Stimulated activated CD4-positive, alpha-beta T cell treated with anti-CD3 and anti-CD28 coated beads, TNF-alpha, amount 100 ng/mL, for 4 hours (primary cell): ENCODE data around the gene TOX2.

Source experiments
- DNase-seq, 3 experiments: peaks; one replicate each; pipeline ENCODE4 v3.0.0-alpha.2; 2020; ENCODE audit warnings: low read depth in 3 of 3

The TOX2 gene

DNA sequence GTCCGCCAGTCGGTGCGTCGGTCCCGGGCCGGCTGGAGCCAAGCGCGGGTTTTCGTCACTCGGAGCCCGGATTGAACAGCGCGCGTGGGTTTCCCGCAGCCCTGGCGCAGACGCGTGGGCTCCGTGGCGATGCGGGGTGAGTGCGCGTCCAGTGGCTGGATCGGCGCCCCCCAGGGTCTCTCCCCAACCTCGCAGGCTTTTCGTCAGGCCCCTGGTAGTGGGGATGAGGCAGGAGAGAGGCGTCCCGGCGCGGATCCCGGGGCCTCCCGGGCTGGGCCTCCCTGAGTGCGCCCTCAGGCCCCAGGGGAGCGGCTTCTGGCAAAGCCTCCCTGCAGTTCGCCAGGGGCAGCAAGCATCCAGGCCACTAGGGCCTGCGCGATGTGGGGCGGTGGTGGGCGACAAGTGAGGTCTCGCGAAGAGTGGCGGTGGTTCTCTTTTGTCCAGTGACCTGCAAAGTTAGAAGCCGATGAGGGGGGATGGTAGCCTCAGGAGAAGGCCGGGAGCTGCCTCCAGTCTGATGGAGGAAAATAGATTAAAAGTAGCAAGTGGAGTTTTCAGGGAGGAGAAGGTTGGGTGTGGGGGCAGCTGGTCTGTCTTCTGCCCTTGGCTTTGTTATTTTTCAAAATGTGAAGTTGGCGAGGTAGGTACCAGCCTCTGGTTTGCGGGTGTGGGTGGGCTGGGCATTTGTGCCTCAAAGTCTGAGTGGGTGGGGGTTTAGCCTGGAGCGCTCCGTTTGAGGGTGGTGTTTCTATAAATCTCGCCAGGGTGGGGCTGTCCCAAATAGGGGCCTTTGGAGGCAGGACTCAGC lies 1.6 kb downstream of the TOX2 start:
- DNase-seq, result no peak

DNA sequence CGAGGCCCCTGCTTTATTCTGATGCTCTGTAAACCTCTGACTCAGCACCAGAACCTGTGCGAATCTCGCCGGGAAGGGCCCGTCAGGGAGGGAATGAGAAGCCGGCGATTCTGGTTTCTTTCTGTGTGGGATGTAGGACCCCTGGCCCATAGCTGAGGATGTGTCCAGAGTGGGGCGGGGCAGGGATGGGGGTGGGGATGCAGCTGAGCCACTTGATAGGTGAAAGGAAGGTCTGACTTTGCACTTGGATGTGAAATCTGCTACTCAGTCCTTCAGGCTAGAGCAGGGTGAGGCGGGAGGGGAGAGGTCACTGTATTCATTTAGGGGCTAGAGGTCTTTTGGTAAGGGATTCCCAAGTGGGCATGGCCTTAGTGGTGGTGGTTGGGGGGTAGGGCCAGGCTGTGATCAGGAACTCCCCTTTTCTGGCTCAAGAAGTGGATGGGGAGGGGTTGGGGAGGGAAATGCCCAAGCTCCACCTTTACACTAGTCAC lies 2.3 kb downstream of the TOX2 start:
- no peak for DNase-seq

DNA sequence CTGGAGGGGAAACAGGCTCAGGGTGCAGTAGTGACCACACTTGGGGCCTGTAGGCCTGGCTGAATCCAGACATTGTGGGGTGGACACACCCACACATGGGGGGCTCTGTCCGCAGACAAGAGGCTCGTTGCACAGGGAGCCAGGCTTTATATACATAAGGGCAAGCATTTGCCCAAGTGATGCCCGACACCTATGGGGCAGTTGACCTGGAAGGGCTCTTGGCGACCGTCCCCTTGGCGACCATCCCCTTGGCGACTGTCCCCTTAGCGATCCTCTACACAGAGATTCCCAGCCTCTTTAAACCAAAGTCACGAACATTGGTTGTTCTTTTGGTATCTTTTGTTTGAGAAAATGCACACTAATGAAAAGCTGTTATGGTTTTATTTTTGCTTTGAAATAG lies 2.7 kb downstream of the TOX2 start:
- no peak for DNase-seq

DNA sequence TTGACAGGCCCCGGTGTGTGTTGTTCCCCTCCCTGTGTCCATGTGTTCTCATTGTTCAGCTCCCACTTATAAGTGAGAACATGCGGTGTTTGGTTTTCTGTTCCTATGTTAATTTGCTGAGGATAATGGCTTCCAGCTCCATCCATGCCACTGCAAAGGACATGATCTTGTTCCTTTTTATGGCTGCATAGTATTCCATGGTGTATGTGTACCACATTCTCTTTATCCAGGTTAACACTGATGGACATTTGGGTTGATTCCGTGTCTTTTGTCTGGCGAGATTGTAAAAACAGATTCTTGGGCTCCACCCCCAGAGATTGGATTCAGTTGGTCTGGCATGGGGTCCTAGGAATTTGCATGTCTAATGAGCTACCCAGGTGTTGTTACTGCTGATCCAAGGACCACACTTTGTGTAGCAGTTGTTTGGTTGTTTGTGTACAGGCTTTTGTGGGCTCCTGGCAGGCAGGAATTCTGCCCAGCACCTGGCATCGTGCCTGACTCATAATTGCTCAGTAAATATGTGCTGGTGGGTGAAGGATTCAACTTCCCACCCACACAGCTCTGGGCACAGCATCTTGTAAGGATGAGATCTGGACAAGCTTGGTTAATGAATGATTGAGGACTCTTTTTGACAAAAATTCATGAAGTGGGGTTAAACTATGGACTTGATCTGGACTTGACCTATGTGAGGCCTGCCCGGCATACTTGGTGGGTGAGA lies 5.2 kb downstream of the TOX2 start:
- DNase-seq, result no peak

DNA sequence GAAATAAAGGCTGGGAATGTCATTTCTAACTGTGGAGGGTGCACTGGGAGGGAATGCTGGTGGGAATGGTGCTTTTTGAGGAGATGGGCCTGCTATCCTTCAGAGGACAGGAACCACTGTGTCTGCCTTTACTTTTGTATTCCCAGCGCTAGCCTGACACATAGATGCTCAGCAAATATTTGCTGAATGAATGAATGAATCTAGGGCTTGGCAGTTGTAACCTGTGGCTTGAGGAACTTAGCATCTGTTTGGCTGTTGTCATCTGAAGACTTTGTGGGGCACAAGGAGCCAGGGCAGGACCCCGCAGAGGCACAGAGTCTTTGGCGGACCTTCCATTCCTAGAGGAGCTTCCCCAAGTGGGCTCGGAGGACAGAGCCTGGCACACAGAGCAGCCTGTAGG lies 6.1 kb downstream of the TOX2 start:
- no peak for DNase-seq

DNA sequence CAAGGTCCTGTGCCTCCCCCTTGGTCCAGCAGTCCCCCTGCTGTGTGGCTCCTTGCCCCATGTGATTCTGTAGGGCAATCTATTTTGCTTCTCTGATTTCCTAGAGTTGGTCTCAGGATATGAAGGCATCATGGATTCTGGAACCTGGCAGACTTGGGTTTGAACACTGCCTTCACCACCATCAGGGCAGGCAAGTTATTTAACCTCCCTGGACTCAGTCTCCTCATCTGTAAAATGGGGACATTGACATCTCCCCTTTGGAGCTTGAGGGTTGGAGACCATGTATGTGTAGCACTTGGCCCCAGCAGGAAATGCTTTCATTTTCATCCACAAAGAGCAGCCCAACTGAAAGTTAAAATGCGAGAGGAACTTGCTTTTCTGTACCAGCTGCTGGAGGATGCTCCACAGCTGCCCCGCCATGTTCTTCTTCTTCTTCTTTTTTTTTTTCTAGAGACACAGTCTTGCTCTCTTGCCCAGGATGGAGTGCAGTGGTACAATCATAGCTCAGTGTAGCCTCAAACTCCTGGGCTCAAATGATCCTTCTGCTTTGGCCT lies 6.7 kb downstream of the TOX2 start:
- no peak for DNase-seq

DNA sequence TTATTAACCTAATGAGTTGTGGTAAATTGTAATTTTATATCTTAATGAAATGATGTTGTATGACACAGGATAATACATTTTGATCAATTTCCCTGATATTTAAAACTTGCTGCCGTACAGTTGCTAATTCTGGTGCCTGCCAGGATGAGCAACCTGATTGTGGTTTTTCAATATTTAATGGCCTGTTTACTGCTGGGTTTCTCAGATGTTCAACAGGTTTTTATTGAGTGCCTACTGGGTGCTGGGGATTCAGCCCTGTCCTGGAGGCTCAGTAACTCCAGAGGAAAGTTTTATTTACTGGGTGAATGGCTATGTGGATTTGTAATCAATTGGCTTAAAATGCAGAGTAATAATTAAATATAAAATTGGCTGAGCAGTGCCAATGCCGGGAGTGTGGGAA lies 8.0 kb downstream of the TOX2 start:
- no peak for DNase-seq

DNA sequence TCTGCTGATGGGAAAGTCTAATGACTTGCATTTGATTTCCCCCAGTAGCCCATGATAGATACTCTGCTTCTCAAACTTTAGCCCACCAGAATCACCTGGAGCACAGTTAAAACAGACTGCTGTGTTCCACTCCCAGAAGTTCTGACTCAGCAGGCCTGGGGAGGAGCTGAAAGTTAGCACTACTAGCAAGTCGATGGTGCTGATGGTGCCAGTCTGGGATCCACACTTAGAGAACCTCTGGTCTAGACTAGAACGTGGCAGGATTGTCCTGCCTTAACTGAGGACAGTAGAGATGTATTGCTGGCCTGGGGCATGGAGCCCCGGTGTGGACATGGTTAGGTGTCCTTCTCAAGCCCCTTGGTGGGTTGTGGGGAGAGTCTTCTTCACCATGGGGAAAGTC lies 8.7 kb downstream of the TOX2 start:
- no peak for DNase-seq

DNA sequence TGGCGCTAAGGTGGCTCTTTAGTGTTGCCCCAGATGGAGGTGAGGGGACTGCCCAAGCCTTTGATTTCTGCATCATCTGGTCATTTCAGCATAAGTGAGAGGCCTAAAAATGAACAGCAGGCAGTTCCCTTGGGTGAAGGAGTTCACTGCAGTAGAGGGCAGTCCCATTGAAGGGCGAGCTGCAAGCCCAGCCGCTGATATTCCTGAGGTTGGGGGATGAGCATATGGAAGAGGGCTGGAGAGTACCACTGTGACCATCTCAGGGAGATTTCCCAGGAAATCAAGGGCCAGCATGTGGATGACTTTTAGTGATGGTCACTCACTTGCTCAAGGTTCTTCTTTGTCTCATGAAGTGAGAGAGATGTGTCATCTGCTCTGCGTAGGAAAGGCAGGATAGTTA lies 9.3 kb downstream of the TOX2 start:
- DNase-seq, result no peak

DNA sequence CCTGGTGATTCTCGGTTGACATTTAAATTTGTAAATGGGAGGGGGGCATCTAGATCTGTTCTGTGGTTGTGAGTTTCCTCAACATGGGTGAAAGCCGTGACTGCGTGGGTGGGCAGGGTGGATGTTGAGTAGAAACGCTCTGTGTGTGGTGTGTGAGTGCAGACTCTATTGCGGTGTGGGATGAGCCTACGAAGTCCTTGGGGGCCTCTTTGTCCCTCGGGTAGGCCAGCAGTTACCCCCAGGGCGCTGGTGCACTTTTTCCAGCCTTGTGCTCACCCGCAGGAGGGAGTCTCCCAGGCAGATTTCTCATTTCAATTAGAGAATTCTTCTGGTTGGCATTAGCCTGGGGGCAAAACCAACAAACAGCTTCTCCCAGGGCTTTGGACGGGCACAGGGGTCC lies 10.6 kb downstream of the TOX2 start:
- peak in 2 of 3 experiments; percentile 63 to 67 for DNase-seq

DNA sequence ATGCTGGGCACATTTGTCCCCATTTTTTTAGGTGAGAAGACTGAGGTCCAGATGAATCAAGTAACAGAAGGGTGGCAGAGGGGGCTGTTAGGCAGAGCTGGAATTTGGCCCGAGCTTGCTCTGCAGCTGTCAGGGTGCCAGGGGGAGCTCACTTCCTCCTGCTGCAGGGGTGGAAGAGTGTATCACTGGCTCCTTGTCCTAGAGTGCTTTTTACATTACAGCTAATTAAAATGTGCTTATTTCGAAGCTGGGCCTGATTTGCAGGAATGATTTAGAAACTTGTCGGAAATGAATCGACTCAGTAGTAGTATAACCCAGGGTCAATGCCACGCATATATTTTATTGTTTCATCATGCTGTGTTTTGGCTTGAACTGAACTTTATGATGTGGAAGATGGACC lies 11.1 kb downstream of the TOX2 start:
- DNase-seq, result no peak

DNA sequence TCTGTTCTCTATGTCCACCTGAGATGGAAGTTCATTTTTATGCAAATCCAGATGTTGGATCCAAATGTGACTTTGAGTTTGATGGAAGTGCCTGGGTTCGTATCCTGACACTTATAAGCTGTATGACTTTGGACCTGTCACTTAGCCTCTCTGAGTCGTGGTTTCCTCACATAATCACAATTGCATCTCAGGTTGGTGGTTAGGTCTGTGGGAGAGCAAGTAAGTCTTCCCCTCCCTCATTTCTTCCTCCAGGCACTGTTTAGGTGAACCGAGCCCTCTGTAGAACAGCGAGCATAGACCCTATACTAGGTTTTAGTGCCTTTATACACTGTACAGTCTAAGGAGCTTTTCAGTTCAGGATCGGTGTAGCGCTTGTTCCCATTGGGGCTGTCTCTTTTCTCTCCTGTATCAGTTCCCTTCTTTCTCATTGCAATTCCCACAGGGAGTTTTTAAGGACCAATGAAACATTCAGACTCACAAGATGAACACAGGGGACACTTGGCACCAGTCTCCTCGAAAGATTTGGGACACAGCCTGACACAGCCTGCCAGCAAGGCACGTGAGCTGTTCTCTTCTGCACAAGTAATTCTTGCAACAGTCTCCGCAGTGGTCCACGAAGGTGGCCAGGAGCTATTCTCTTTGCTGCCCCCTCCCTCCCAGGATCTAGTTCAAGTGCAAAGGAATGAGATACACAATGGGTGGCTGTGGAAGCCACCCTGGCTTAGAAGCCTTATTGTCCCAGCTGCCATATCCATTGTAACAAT lies 11.8 kb downstream of the TOX2 start:
- no peak for DNase-seq

DNA sequence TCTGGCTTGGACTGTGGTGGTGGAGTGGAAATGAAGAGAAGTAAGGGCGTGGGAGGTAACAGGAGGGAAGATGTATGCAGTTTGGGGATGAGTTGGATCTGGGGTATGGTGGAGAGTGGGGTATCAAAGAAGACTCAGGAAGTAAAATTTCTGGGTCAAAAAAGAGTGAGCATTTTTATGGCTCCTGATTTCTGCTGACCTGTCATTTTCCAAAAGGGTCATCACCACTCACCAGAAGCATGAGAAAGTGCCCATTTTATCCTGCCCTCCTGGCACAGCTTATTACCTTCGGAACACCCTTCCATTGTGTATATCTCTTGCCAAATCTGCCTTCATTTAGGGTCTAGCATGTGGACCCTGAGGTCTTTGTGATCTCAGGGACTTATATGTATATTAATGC lies 17.3 kb downstream of the TOX2 start:
- DNase-seq, result no peak

DNA sequence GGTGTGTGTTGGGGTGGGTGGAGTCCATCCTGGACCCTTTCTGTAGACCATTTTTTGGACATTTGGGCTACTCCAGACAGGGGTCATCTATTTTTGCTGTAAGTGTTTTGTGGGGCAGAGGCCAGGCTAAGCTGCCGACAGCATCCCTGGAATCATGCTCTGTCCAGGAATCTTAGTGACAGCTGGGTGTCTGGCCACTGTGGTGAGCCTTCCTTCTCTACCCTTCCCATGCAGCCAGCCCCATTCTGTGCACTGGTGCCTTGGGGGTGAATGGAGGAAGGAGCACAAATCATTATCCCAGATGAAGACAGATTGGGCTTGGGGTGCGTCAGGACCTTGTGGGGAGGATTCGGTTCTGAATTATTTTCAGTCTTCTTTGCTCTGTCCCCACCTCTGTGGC lies 20.2 kb downstream of the TOX2 start:
- DNase-seq, result no peak

DNA sequence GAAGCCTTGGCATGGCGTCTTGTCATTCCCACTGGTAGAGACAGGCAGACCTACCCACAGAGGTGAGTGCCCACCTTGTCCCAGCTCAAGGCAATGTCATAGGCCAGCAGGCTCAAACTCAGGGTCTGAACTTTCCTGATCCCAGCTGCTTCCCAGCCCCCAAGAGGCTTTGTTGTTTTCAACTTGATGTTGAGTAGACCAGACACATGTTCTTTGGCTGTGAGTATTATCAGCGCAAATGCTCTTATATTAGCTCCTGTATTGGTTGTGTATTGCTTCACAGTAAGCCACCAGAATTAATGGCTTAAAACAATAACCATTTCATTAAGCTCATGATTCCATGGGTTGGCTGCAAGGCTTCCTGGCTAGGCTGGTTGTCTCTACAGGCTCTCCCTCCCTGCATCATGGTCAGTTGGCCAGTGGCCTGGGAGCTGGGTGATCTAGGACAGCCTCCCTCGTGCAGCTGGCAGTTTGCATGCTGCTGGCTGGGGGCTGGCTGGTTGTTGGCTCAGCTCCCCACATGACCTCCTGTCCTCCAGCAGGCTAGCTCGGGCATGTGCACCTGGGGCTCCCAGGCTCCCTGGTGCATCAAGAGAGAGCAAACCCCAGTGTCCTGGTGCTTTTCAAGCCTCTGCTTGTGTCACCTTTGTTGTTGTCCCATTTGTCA lies 21.6 kb downstream of the TOX2 start:
- no peak for DNase-seq

DNA sequence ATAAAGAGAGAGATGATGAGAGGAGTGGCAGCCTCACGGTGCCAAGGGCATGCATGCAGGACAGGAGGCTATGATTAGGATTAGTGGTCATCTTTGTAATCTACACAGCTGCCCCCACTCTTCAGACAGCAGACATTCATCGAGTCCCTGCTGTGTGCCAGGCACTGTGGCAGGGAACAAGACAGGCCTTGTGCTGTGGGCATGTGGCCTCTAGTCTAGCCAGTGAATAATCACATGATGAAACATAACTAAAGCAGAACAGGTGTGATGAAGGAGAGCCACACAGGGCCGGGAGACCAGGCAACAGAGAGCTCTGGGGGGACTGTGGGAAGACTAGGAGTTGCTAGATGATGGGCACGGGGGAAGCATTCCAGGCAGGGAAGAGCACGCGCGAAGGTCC lies 22.2 kb downstream of the TOX2 start:
- no peak for DNase-seq

DNA sequence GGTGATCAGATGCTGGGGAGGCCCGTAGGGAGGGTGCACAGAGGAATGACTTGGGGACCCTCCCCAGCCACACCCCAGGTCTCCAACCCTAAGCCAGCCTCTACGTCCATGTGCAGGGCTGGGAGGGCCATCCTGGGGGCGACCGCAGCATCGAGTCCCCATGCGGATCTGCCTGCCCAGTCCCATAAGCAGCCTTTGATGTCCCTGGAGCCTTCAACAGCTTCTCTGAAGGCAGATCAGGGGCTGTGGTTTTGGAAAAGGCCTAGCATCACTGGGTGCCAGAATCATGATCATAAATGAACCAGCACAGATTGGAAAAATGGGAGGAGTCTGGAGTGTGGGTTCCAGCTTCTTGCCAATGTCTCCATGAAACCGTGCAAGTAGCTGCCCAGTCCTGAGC lies 22.9 kb downstream of the TOX2 start:
- DNase-seq, result no peak

DNA sequence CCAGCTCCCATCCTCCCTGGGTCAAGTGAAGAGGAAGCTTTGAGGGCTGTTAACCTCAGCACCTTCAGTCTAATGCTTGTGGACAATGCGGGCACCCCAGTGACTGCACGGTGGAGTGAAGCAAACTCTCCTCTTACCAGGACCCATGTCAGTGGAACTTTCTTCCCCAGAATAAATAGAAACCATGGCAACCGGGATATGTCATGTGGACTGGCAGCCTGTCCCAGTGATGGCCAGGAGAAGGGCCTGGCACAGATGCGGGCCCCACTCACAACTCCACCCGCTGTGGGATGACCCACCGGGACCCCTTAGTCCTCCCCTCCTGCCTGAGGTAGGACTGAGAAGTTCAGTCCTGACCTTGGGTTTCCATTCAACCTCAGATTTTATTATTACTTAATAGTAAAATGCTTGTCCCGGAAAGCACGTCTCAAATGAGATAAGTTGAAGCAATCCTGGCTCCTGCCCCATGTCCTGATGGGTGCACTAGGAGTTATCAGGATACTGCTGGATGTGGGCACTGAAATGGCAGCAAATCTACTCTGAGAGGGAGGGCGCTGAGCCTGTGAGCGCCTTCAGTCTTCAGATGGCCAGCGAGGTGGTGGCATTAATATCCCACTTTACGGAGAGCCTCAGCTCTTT lies 23.5 kb downstream of the TOX2 start:
- DNase-seq, result no peak

DNA sequence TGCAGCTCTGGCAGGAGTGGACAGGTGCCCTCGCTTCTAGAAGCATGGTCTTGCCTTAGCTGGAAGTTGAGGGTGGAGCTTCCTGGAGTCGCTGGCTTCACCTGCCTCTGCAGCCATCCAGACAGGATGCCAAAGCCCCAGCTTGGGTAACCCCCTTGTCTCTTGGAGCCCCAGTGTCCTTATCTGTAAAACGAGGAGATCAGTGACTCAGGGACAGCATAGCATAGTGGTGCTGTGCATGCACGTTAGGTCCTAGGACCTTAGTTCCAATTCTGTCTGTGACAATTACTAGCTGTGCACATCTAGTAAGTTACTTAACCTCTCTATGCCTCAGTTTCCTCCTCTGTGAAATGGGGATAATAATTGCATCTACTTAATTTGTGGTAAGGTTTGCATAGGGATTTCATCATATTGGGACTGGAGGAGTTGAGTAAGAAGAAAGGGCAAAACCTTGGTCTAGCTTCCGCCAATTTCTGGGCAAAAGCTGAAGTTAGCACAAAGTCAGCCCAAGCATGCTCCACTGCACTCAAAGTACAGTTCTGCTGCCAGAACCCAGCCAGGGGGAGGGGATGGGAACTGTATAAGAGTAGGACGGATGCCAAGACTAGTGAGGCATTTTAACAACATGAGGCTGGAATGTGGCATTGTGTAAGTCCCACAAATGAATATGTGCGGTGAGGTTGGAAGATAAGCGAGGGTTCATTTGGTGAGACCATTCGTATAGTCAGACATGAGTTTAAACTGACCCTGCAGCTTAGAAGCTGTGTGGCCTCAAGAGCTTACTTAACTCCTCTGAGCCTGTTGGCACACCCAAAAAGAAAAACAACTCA lies 24.5 kb downstream of the TOX2 start:
- no peak for DNase-seq

DNA sequence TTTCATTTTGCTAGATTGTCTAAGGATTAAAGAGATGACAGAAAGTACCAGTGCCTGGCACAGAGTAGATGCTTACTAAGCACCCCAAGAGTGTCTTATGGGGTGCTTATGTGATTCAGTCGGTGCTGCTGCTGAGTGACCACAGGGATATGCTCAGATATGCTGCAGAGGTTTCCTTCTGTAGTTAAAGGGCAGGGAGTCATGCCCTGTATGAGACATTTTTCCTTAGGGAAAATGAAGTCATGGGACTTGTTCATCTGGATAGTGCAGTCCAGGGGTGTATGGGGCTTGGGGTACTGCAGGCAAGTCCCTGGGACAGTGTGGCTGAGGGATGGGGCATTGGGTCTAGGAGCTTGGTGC lies 25.1 kb downstream of the TOX2 start:
- no peak for DNase-seq
